CD4-positive, alpha-beta T cell treated with Interleukin-12 subunit alpha and Interleukin-12 subunit beta, for 1 hour (primary cell): ENCODE results near the gene SMOC2.

Source experiments
- DNase-seq: peaks from one replicate; pipeline ENCODE4 v3.0.0-alpha.2; 2020

SMOC2 gene

GRCh38 chr6:168636147-168637004, 195.4 kb downstream of the SMOC2 start:
- no peak for DNase-seq

GRCh38 chr6:168637834-168638233, 196.8 kb downstream of the SMOC2 start:
- no peak for DNase-seq

- DNase-seq = no peak
Measured at GRCh38 chr6:168638468-168639271, 197.7 kb downstream of the SMOC2 start.

- no peak for DNase-seq
Measured at GRCh38 chr6:168640181-168640580, 199.2 kb downstream of the SMOC2 start.

- no peak for DNase-seq
Measured at GRCh38 chr6:168640768-168641167, 199.8 kb downstream of the SMOC2 start.

GRCh38 chr6:168641446-168641845, 200.5 kb downstream of the SMOC2 start:
- no peak for DNase-seq

- no peak for DNase-seq
Measured at GRCh38 chr6:168643401-168643800, 202.4 kb downstream of the SMOC2 start.

GRCh38 chr6:168645326-168645725, 204.3 kb downstream of the SMOC2 start:
- DNase-seq = no peak

- DNase-seq = no peak
Measured at GRCh38 chr6:168647271-168647670, 206.3 kb downstream of the SMOC2 start.

GRCh38 chr6:168648240-168649125, 207.5 kb downstream of the SMOC2 start:
- no peak for DNase-seq

- no peak for DNase-seq
Measured at GRCh38 chr6:168649209-168649608, 208.2 kb downstream of the SMOC2 start.

- DNase-seq = no peak
Measured at GRCh38 chr6:168650671-168651111, 209.7 kb downstream of the SMOC2 start.

- no peak for DNase-seq
Measured at GRCh38 chr6:168655462-168656152, 214.6 kb downstream of the SMOC2 start.

- no peak for DNase-seq
Measured at GRCh38 chr6:168658059-168658458, 217.1 kb downstream of the SMOC2 start.

- no peak for DNase-seq
Measured at GRCh38 chr6:168660400-168660945, 219.5 kb downstream of the SMOC2 start.

GRCh38 chr6:168662301-168662936, 221.4 kb downstream of the SMOC2 start:
- DNase-seq = no peak

GRCh38 chr6:168663041-168663440, 222.1 kb downstream of the SMOC2 start:
- no peak for DNase-seq

GRCh38 chr6:168664956-168665355, 224.0 kb downstream of the SMOC2 start:
- DNase-seq = no peak

GRCh38 chr6:168666170-168666569, 225.2 kb downstream of the SMOC2 start:
- DNase-seq = no peak

- DNase-seq = no peak
Measured at GRCh38 chr6:168666699-168667427, 225.9 kb downstream of the SMOC2 start.

GRCh38 chr6:168667428-168667805, 226.4 kb downstream of the SMOC2 start:
- DNase-seq = no peak
